ENCODE measurements around the gene CEP350. TPM values are rescaled to one million over a fixed set of nuclear protein-coding genes. Genes with fewer than 3 reads are reported as not detected.

CEP350 gene
- total and polyA plus RNA-seq, 2 donors (not counting 1 experiment from before 2014, with no cell fraction given) = 19.0 to 101 TPM

DNA sequence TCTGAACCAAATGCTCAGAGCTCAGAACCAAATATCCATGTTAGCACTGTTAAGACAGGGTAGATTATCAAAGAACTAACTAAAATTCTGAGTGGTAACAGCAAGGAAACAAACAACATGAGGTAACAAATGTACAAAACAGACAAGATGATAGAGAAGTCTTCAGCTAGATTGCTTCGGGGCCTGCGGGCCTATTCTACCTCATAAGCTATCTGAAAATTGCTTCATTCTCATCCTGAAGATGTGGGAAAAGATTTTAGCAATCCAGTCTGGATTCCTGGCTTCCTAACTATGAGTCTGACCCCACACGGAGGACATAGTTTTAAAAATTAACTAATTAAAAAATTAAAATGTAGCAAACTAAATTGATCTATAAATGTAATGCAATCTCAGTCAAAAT lies 190.8 kb downstream of the CEP350 start:
- Histone ChIP-seq H3K9me3 (ENCODE audit: control insufficient read depth, insufficient read depth, low read depth, low read length) (no peaks in the 10 kb centered on the region), H3K27ac (ENCODE audit: insufficient read depth, low read length) (no peak overlapping the region), H2AFZ (ENCODE audit: low read length) (peak overlapping the region; percentile 19), H3K4me1 (ENCODE audit: control insufficient read depth, extremely low read depth, insufficient read depth, low read length) (peaks cover under 1% of the 10 kb centered on the region), H3K79me2 (ENCODE audit: control insufficient read depth, insufficient read depth, low read length) (no peaks in the 10 kb centered on the region), H3K27me3 (ENCODE audit: control insufficient read depth, insufficient read depth, low read length) (no peaks in the 10 kb centered on the region), H3K9ac (ENCODE audit: insufficient read depth, low read length) (no peak overlapping the region), H4K20me1 (ENCODE audit: control insufficient read depth, extremely low read depth, insufficient read depth, low read length) (no peaks in the 10 kb centered on the region), H3K4me2 (ENCODE audit: extremely low read depth, insufficient read depth, low read length) (no peak overlapping the region), H3K4me3 (replicated peaks in 1 of 4; ENCODE audit: control extremely low read depth in 1 of 4, insufficient read depth in 1 of 4, low read depth in 3 of 4, low read length in 4 of 4) (no peak overlapping the region), H3K36me3 (ENCODE audit: control insufficient read depth, insufficient read depth, low read length) (no peaks in the 10 kb centered on the region)
- TF ChIP-seq, protein P1, sequence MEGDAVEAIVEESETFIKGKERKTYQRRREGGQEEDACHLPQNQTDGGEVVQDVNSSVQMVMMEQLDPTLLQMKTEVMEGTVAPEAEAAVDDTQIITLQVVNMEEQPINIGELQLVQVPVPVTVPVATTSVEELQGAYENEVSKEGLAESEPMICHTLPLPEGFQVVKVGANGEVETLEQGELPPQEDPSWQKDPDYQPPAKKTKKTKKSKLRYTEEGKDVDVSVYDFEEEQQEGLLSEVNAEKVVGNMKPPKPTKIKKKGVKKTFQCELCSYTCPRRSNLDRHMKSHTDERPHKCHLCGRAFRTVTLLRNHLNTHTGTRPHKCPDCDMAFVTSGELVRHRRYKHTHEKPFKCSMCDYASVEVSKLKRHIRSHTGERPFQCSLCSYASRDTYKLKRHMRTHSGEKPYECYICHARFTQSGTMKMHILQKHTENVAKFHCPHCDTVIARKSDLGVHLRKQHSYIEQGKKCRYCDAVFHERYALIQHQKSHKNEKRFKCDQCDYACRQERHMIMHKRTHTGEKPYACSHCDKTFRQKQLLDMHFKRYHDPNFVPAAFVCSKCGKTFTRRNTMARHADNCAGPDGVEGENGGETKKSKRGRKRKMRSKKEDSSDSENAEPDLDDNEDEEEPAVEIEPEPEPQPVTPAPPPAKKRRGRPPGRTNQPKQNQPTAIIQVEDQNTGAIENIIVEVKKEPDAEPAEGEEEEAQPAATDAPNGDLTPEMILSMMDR (conservative IDR thresholded peaks at IDR 0.05 in 1 of 2, IDR thresholded peaks at IDR 0.05 in 1 of 2; ENCODE audit: low read depth in 1 of 2, low read length in 2 of 2) = no peak
- no peak for TF ChIP-seq EZH2 (IDR thresholded peaks at IDR 0.05; ENCODE audit: low read length, missing control alignments)
- no peak for DNase-seq (ENCODE audit: low read depth in 2 of 2)

DNA sequence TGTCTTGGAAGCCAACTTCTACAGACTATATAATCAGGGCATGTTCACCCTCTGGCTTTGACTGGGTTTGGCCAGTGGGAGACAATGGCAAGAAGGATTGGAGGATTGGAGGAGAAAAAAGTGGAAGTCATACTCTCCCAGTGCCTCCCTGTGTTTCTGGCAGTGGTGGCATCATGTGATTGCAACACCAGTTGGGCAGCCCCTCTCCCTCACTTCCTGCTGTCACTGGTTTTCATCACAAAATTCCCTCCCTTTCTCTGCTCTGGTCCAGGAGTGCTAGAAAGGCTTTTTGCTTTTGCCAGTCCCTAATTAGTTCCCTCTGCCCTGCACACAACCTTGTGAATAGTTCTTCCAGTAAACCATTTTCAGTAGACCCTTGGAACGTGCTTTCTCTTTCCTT lies 196.4 kb downstream of the CEP350 start:
- H3K9me3 ChIP-seq (ENCODE audit: control insufficient read depth, insufficient read depth, low read depth, low read length) = no peaks in the 10 kb centered on the region
- H3K27me3 ChIP-seq (ENCODE audit: control insufficient read depth, insufficient read depth, low read length) = no peaks in the 10 kb centered on the region
- H2AFZ ChIP-seq (ENCODE audit: low read length) = no peak overlapping the region
- peaks cover 17% of the 10 kb centered on the region for H3K4me1 ChIP-seq (ENCODE audit: control insufficient read depth, extremely low read depth, insufficient read depth, low read length)
- peak in 1 of 2 donors; percentile 52 for DNase-seq (ENCODE audit: low read depth in 2 of 2)
- no peaks in the 10 kb centered on the region for H3K36me3 ChIP-seq (ENCODE audit: control insufficient read depth, insufficient read depth, low read length)
- H3K4me2 ChIP-seq (ENCODE audit: extremely low read depth, insufficient read depth, low read length) = peak overlapping the region; percentile 11
- H3K4me3 ChIP-seq (replicated peaks in 1 of 4; ENCODE audit: control extremely low read depth in 1 of 4, insufficient read depth in 1 of 4, low read depth in 3 of 4, low read length in 4 of 4) = no peak overlapping the region
- peaks cover 13% of the 10 kb centered on the region for H3K79me2 ChIP-seq (ENCODE audit: control insufficient read depth, insufficient read depth, low read length)
- no peak overlapping the region for H3K9ac ChIP-seq (ENCODE audit: insufficient read depth, low read length)
- H3K27ac ChIP-seq (ENCODE audit: insufficient read depth, low read length) = peak overlapping the region; percentile 32
- no peaks in the 10 kb centered on the region for H4K20me1 ChIP-seq (ENCODE audit: control insufficient read depth, extremely low read depth, insufficient read depth, low read length)
- TF ChIP-seq, protein P1 (conservative IDR thresholded peaks at IDR 0.05 in 1 of 2, IDR thresholded peaks at IDR 0.05 in 1 of 2; ENCODE audit: low read depth in 1 of 2, low read length in 2 of 2) = no peak
- TF ChIP-seq EZH2 (IDR thresholded peaks at IDR 0.05; ENCODE audit: low read length, missing control alignments) = no peak

DNA sequence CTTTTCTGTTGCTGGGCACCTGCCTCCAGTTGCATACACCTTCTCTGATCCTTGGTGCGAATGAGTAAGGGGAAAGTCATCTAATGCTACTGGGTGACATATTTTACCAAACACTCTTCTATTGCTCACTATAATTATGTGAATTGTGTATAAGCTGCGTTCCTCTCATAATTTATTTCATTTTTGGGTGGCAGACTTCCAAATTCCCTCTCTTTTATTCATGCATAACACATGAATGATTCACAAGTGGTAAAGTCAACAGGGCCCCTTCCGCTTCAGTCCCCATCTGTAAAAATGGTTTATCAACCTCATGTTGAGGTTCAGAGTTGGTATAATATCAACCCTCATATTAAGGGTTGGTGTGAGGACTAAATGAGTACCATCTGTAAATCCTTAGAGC lies 196.9 kb downstream of the CEP350 start:
- peaks cover 17% of the 10 kb centered on the region for H3K4me1 ChIP-seq (ENCODE audit: control insufficient read depth, extremely low read depth, insufficient read depth, low read length)
- H3K36me3 ChIP-seq (ENCODE audit: control insufficient read depth, insufficient read depth, low read length) = no peaks in the 10 kb centered on the region
- peak overlapping the region; percentile 73 for H3K27ac ChIP-seq (ENCODE audit: insufficient read depth, low read length)
- peak overlapping the region; percentile 46 for H3K4me2 ChIP-seq (ENCODE audit: extremely low read depth, insufficient read depth, low read length)
- no peaks in the 10 kb centered on the region for H3K27me3 ChIP-seq (ENCODE audit: control insufficient read depth, insufficient read depth, low read length)
- peak; percentile 89 to 94 for DNase-seq (ENCODE audit: low read depth in 2 of 2)
- H3K9me3 ChIP-seq (ENCODE audit: control insufficient read depth, insufficient read depth, low read depth, low read length) = no peaks in the 10 kb centered on the region
- no peak overlapping the region for H3K4me3 ChIP-seq (replicated peaks in 1 of 4; ENCODE audit: control extremely low read depth in 1 of 4, insufficient read depth in 1 of 4, low read depth in 3 of 4, low read length in 4 of 4)
- no peaks in the 10 kb centered on the region for H4K20me1 ChIP-seq (ENCODE audit: control insufficient read depth, extremely low read depth, insufficient read depth, low read length)
- H3K9ac ChIP-seq (ENCODE audit: insufficient read depth, low read length) = no peak overlapping the region
- TF ChIP-seq, protein P1 (conservative IDR thresholded peaks at IDR 0.05 in 1 of 2, IDR thresholded peaks at IDR 0.05 in 1 of 2; ENCODE audit: low read depth in 1 of 2, low read length in 2 of 2) = no peak
- no peak for TF ChIP-seq EZH2 (IDR thresholded peaks at IDR 0.05; ENCODE audit: low read length, missing control alignments)
- no peak overlapping the region for H2AFZ ChIP-seq (ENCODE audit: low read length)
- H3K79me2 ChIP-seq (ENCODE audit: control insufficient read depth, insufficient read depth, low read length) = peaks cover 18% of the 10 kb centered on the region
